Panc1 (cell line): ENCODE data around the gene ATP9A. TPM values are rescaled to one million over a fixed set of nuclear protein-coding genes. Genes with fewer than 3 reads are reported as not detected.

ENCODE experiments used
- ATAC-seq: fragments of 200-7000 bp; cut with Tn5 transposase; 2 replicates; pipeline ENCODE4 v1.9.1; 2020; ENCODE audit warnings: mild to moderate bottlenecking, moderate library complexity
- BruUV-seq: library from RNA; stranded (reverse); fragments of 400-500 nt; replicated peaks from 2 replicates; lab custom pipeline; 2021; lab: Mats Ljungman, UMichigan
- CTCF ChIA-PET: fragments of 300-600 bp; sonication (Branson Sonifier 250); formaldehyde crosslinking; loops from one replicate; lab custom pipeline; 2022; ENCODE audit warnings: antibody characterized with exemption; lab: Charles Lee
- POLR2A ChIA-PET: fragments of 300-600 bp; sonication (Branson Sonifier 250); formaldehyde crosslinking; loops from one replicate; lab custom pipeline; 2022; ENCODE audit warnings: antibody characterized with exemption; lab: Charles Lee
- DNase-seq: peaks from one replicate; pipeline ENCODE4 v3.0.0-alpha.2; 2010; ENCODE audit warnings: low read depth, low spot score
- H3K27ac ChIP-seq: 2 replicates; pipeline ENCODE4 v1.5.1; 2011; ENCODE audit warnings: mild to moderate bottlenecking, low read length, inconsistent platforms
- H3K27me3 ChIP-seq: fragments of 200-500 bp; sonication (Bioruptor generic); 2 replicates; pipeline ENCODE4 v1.6.0; 2014; ENCODE audit warnings: low read length, inconsistent platforms; ENCODE audit not compliant: control insufficient read depth, insufficient read depth
- H3K36me3 ChIP-seq: fragments of 200-500 bp; sonication (Bioruptor generic); 2 replicates; pipeline ENCODE4 v1.5.1; 2014; ENCODE audit warnings: inconsistent platforms, mild to moderate bottlenecking, low read length, moderate library complexity; ENCODE audit not compliant: control insufficient read depth, insufficient read depth
- H3K4me1 ChIP-seq: 2 replicates; pipeline ENCODE4 v1.5.1; 2011; ENCODE audit warnings: inconsistent platforms, mild to moderate bottlenecking, low read length, moderate library complexity; ENCODE audit not compliant: control insufficient read depth, insufficient read depth
- H3K4me3 ChIP-seq, 2 experiments: 2 replicates each; pipeline ENCODE4 v1.5.1; 2011 to 2012; ENCODE audit warnings: low read depth in 2 of 2, low read length in 2 of 2, mild to moderate bottlenecking in 2 of 2, inconsistent platforms in 1 of 2, moderate library complexity in 1 of 2
- H3K9me3 ChIP-seq: fragments of 200-500 bp; sonication (Bioruptor generic); 2 replicates; pipeline ENCODE4 v1.5.1; 2014; ENCODE audit warnings: low read depth, mild to moderate bottlenecking, inconsistent platforms, low read length, moderate library complexity; ENCODE audit not compliant: control insufficient read depth, insufficient read depth
- POLR2AphosphoS5 ChIP-seq: IDR thresholded peaks from 2 replicates; pipeline ENCODE4 v1.6.1; 2012; ENCODE audit warnings: mild to moderate bottlenecking, low read depth, low read length, moderate library complexity
- SIN3A ChIP-seq: IDR thresholded peaks from 2 replicates; pipeline ENCODE4 v1.6.1; 2012; ENCODE audit warnings: low read depth, mild to moderate bottlenecking, low read length, moderate library complexity, borderline replicate concordance; ENCODE audit not compliant: insufficient read depth
- TCF7L2 ChIP-seq: IDR thresholded peaks from 2 replicates; pipeline ENCODE4 v1.6.1; 2011; ENCODE audit warnings: mild to moderate bottlenecking, low read depth, low read length, inconsistent platforms
- in situ Hi-C: cut with HindIII; loops from 2 replicates; pipeline ENCODE4 v1.10.0; 2016; ENCODE audit warnings: low sequenced_read_pairs, low pct_unique_long_range_greater_than_20kb
- intact Hi-C: fragments of 100-400 bp; cut with micrococcal nuclease; formaldehyde crosslinking; loops from one replicate; pipeline ENCODE4 v1.10.0; 2022; ENCODE audit not compliant: unreplicated experiment
- total RNA-seq: library from RNA; stranded (reverse); gene quantifications from one replicate; pipeline ENCODE4 v1.2.1, GENCODE V29; 2021; ENCODE audit not compliant: unreplicated experiment
- TF ChIP-seq, protein P1 (sequence below), 2 experiments: IDR thresholded peaks; 2 replicates each; pipeline ENCODE4 v1.6.1; 2011 to 2012; ENCODE audit warnings: low read depth in 2 of 2, control low read depth in 1 of 2, low read length in 1 of 2, mild to moderate bottlenecking in 1 of 2, moderate library complexity in 1 of 2; ENCODE audit not compliant: insufficient read depth in 1 of 2
- TF ChIP-seq, protein P2 (sequence below): fragments of 450-650 bp; IDR thresholded peaks from 2 replicates; pipeline ENCODE4 v1.5.1; 2017; ENCODE audit warnings: mild to moderate bottlenecking

The ATP9A gene
- total RNA-seq, 1 experiment from 2014 or later: 8.7 TPM

DNA sequence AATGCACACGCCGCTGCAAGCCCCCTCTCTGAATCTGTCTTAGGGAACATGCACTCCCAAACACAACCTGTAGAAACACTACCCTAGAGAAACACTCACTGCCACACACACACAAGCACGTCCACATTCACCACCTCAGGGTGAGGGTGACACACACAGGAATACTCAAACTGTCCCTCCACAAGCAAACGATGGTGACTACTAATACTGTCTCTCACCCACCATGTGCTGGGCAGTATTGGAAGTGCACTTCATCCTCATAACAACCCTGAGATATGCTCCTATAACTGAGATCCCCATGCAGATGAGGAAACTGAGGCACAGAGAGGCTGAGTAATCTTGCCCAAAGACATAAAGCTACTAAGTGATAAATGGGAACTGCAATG lies 55.0 kb downstream of the ATP9A start:
- ChIA-PET POLR2A (no interaction called here), CTCF (no interaction called here)
- H3K9me3 ChIP-seq: no peaks in the 10 kb centered on the region
- no peaks in the 10 kb centered on the region for H3K27me3 ChIP-seq
- in situ Hi-C loops: no loop called here
- TF ChIP-seq, protein P1, sequence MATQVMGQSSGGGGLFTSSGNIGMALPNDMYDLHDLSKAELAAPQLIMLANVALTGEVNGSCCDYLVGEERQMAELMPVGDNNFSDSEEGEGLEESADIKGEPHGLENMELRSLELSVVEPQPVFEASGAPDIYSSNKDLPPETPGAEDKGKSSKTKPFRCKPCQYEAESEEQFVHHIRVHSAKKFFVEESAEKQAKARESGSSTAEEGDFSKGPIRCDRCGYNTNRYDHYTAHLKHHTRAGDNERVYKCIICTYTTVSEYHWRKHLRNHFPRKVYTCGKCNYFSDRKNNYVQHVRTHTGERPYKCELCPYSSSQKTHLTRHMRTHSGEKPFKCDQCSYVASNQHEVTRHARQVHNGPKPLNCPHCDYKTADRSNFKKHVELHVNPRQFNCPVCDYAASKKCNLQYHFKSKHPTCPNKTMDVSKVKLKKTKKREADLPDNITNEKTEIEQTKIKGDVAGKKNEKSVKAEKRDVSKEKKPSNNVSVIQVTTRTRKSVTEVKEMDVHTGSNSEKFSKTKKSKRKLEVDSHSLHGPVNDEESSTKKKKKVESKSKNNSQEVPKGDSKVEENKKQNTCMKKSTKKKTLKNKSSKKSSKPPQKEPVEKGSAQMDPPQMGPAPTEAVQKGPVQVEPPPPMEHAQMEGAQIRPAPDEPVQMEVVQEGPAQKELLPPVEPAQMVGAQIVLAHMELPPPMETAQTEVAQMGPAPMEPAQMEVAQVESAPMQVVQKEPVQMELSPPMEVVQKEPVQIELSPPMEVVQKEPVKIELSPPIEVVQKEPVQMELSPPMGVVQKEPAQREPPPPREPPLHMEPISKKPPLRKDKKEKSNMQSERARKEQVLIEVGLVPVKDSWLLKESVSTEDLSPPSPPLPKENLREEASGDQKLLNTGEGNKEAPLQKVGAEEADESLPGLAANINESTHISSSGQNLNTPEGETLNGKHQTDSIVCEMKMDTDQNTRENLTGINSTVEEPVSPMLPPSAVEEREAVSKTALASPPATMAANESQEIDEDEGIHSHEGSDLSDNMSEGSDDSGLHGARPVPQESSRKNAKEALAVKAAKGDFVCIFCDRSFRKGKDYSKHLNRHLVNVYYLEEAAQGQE (IDR thresholded peaks at IDR 0.05; ENCODE audit: insufficient read depth in 1 of 2, low read depth in 2 of 2, low read length in 1 of 2): no peak
- TF ChIP-seq, protein P2, sequence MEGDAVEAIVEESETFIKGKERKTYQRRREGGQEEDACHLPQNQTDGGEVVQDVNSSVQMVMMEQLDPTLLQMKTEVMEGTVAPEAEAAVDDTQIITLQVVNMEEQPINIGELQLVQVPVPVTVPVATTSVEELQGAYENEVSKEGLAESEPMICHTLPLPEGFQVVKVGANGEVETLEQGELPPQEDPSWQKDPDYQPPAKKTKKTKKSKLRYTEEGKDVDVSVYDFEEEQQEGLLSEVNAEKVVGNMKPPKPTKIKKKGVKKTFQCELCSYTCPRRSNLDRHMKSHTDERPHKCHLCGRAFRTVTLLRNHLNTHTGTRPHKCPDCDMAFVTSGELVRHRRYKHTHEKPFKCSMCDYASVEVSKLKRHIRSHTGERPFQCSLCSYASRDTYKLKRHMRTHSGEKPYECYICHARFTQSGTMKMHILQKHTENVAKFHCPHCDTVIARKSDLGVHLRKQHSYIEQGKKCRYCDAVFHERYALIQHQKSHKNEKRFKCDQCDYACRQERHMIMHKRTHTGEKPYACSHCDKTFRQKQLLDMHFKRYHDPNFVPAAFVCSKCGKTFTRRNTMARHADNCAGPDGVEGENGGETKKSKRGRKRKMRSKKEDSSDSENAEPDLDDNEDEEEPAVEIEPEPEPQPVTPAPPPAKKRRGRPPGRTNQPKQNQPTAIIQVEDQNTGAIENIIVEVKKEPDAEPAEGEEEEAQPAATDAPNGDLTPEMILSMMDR: no peak
- no peak for TF ChIP-seq SIN3A
- no peak for TF ChIP-seq POLR2AphosphoS5
- no peak for TF ChIP-seq TCF7L2
- H3K4me1 ChIP-seq: peaks cover 8% of the 10 kb centered on the region
- intact Hi-C loops: no loop called here
- BruUV-seq: no TSS peak
- no peak overlapping the region for H3K27ac ChIP-seq
- ATAC-seq (peak; percentile 60), DNase-seq (no peak)
- H3K4me3 ChIP-seq: no peak overlapping the region
- no peaks in the 10 kb centered on the region for H3K36me3 ChIP-seq

DNA sequence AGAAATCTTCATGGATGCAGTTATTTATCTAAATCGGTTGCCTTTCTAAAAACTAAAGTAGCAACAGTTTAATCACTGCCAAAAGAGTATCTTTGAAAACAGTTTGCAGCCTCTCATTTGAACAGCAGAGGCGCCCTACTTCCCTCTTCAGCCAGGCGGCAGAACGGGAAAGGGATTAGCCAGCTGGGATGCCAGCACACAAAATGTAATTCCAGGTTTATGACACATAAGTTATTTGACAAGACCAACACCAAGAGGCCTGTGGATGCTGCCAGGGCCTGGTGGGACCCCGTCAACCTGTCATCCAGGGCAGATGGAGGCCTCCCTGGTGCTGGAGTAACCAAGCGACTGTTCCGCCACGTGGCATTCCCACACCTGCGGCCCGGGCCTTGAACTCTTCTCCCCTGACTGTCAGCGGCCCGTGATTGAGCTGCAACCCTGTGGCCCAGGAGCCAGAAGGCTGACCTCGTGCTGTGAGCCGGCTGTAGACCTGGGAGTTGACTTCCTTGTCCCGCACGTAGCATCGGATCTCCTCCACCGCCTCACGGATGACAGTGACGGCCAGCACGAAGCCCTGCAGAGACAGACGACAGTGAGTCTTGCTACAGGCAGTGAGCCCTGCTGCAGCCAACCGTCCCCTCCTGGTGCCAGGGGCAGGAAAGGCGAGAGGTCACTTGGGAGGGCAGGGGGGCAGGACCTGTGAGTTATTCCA lies 55.5 kb downstream of the ATP9A start:
- Histone ChIP-seq H3K4me3 (no peak overlapping the region), H3K4me1 (peaks cover 8% of the 10 kb centered on the region), H3K27ac (no peak overlapping the region), H3K36me3 (no peaks in the 10 kb centered on the region), H3K27me3 (no peaks in the 10 kb centered on the region), H3K9me3 (no peaks in the 10 kb centered on the region)
- in situ Hi-C loops: no loop called here
- ATAC-seq (peak; percentile 53; the same call in 1 of the 2 replicates), DNase-seq (no peak)
- ChIA-PET CTCF (interaction anchor here (0.6 kb wide), 1 partner anchor 297 kb away, joined by 3 read pairs; no protein-coding TSS in a partner anchor), POLR2A (no interaction called here)
- TF ChIP-seq, protein P1 (IDR thresholded peaks at IDR 0.05; ENCODE audit: insufficient read depth in 1 of 2, low read depth in 2 of 2, low read length in 1 of 2): no peak
- TF ChIP-seq, protein P2: peak; percentile 84
- BruUV-seq: no TSS peak
- intact Hi-C loops: no loop called here
